HG03039 (cell line): ENCODE results near the gene CRACR2A.

Source experiments
- ATAC-seq: cut with Tn5 transposase; IDR thresholded peaks from one replicate; pipeline ENCODE4 v1.9.1; 2021; ENCODE audit warnings: mild to moderate bottlenecking, moderate library complexity; ENCODE audit not compliant: unreplicated experiment

Gene CRACR2A

GRCh38 chr12:3727354-3727753 lies 25.6 kb downstream of the CRACR2A start:
- ATAC-seq: no peak

GRCh38 chr12:3726456-3726855 lies 26.5 kb downstream of the CRACR2A start:
- ATAC-seq: no peak

- ATAC-seq: no peak
These were observed 27.4 kb downstream of the CRACR2A start for GRCh38 chr12:3725388-3726115.

GRCh38 chr12:3723916-3724805 lies 28.7 kb downstream of the CRACR2A start:
- ATAC-seq: no peak

- ATAC-seq: no peak
These were observed 30.5 kb downstream of the CRACR2A start for GRCh38 chr12:3722368-3722767.

- no peak for ATAC-seq
These were observed 32.1 kb downstream of the CRACR2A start for GRCh38 chr12:3720772-3721171.

GRCh38 chr12:3718100-3718499 lies 34.8 kb downstream of the CRACR2A start:
- no peak for ATAC-seq

- ATAC-seq: no peak
These were observed 35.5 kb downstream of the CRACR2A start for GRCh38 chr12:3717283-3717898.

GRCh38 chr12:3715999-3716398 lies 36.9 kb downstream of the CRACR2A start:
- no peak for ATAC-seq

GRCh38 chr12:3713947-3714346 lies 39.0 kb downstream of the CRACR2A start:
- ATAC-seq: no peak

GRCh38 chr12:3713483-3713882 lies 39.4 kb downstream of the CRACR2A start:
- ATAC-seq: no peak

GRCh38 chr12:3712209-3712992 lies 40.5 kb downstream of the CRACR2A start:
- no peak for ATAC-seq

GRCh38 chr12:3705354-3705675 lies 47.6 kb downstream of the CRACR2A start:
- no peak for ATAC-seq

- ATAC-seq: no peak
These were observed 48.2 kb downstream of the CRACR2A start for GRCh38 chr12:3704512-3705353.

GRCh38 chr12:3700861-3701260 lies 52.0 kb downstream of the CRACR2A start:
- no peak for ATAC-seq

GRCh38 chr12:3698218-3698974 lies 54.5 kb downstream of the CRACR2A start:
- ATAC-seq: no peak

GRCh38 chr12:3697311-3697870 lies 55.5 kb downstream of the CRACR2A start:
- no peak for ATAC-seq

GRCh38 chr12:3694673-3695072 lies 58.2 kb downstream of the CRACR2A start:
- no peak for ATAC-seq
